GDM1 (cell line): ENCODE measurements around the gene HAUS7.
"Not testable (repeated sequence)": the region's sequence is repeated elsewhere in the genome, so short reads cannot be mapped to it uniquely, and the experiment has no call there.

Source experiments
- DNase-seq: peaks from one replicate; lab custom pipeline; 2025; lab: John Stamatoyannopoulos, UW

Gene HAUS7

DNA sequence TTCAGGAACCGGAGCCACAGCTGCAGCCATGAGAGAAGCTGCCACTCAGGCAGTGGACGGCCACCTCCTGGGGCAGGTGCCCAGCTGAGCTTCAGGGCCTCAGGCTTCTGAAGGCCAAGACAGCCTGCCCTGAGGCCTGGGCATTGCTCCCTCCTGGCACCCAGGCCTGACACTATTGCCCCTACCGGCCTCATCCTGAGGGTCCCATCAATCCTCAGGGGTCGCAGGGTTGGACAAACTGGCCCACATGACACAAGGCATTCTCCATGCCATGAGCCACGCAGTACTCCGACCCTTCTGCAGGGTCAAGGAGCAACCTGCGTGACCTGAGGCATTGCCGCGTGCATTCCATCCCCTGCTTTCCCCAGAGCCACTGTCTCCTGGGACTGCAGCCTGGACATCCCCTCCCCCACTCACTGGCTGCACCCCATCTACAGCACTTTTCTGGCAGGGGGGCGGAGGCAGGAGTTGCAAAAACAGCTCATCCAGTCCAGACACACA is 62.1 kb downstream of the HAUS7 start:
- no peak for DNase-seq

DNA sequence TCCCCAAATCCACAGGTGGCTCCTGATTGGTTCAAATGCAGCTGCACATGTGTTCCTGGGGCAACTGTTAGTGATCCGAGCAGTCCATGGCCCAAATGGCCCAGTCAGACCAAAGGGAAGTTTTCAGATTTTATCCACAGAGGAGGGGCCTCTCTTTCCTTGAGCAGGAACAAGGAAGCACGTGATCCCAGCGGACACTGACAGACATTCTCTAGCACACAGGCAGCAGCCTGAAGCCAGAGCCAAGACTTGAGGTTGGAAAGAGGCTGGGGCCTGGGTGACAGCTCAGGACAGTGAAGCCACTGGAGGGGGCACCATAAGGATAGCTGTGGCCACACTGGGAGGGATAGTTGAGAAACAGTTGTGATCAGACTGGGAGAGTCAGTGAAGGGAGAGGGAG is 62.6 kb downstream of the HAUS7 start:
- DNase-seq, result no peak

DNA sequence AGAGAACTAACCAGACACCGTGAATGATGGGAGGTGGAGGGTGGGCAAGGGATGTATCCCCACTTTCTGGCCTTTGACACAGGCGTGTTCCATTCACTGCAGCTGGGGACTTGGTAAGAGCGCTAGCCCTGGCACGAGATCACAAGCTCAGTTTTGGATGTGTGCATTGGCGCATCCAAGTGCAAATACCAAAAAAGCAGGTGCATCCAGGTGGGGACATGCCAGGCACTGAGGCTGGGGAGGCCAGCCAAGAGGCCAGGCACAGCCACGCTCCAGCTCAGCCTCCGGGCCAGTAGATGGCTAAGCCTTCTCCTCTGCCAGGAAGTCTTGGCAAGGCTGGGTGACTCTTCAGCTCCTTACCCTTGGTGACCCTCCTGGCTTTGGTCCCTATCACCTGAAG is 63.5 kb downstream of the HAUS7 start:
- DNase-seq, result no peak

DNA sequence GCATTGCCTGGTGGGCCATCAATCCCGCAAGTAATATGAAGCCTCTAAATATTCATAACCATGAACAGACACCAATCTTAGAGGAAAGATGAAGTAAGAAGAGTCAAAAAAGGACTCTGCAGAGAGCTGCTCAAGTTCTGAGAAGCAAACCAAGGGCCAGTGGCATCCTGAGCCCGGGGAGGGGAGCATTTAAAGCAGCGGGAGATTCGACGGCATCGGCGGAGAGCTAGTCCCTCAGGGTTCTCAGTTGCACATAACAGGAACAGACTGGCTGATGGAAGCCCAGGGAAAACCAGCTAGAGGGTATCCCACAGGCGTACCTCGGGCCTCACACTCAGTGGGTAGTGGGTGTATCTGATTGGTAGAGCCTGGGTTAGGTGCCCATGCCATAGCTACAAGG is 64.4 kb downstream of the HAUS7 start:
- DNase-seq, result no peak

DNA sequence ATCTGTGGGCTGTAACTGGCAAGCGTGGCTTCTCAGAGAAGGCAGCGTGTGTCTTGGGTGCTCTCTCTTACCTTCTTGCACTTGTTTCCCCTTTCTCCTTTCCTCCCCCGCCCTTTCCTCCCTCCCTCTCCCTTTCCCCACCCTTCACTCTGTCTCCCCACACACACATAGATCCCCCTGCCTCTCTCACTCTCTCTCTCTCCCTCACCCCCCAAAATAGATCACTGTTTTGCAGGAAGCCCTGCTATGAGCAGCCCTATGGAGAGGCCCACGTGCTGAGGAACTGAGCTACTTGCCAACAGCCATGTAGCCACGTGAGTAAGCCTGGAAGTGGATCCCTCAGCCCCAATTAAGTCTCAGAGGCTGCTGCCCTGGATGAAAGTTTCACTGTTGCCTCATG is 65.0 kb downstream of the HAUS7 start:
- no peak for DNase-seq

DNA sequence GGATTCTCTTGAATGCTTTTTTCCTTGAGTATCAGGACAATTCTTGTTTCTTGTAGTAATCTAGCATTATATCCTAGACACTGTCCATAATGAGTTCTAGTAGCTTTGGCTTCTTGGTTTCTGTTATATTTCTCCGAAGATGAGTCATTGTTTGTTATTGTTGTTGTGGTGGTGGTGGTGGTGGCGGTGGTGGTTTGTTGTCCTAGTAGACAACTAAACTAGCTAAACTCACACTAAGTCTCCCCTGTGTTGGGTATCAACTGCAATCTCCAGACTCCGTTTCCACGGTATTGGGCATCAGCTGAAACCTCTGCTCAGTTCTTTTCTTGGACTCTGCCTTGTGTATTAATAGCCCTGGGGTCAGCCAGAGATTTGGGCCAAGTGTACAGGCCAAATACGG is 66.0 kb downstream of the HAUS7 start:
- DNase-seq, result not testable (repeated sequence)

DNA sequence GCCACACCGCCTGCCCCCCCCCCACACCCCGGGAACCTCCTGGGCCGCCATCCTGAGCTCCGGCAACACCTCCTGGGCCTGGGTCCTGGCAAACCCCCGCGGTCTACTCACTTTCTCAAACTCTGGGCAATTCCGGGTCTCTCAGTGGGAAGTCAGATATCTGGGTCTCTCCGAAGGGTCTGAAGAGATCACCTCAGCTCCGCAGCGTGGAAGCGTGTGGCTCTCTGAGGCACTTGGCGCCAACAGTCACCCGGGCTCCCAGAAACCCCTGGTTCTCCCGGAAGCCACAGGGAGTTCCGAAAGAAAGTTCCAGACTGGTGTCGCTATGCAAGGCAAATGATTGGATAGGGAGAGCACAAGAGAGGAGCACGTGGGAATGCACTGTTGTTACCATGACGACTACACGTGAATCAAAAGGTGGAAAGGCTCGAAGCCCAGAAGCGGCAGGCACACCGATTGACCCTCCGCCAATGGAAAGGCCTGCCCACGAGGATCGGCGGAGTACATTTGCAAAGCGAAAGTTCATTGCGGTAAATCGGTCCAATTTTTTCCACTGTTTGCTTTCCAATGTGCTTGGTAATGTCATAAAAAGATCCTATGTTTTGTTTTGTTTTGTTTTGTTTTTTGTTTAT is 69.1 kb downstream of the HAUS7 start, which contains the start of gene PNMA6E:
PNMA6E (minus strand) TSS at position 218 of the 632 bp plus-strand sequence. CDS start 2,501 bp downstream, outside the sequence.
- DNase-seq, result no peak

DNA sequence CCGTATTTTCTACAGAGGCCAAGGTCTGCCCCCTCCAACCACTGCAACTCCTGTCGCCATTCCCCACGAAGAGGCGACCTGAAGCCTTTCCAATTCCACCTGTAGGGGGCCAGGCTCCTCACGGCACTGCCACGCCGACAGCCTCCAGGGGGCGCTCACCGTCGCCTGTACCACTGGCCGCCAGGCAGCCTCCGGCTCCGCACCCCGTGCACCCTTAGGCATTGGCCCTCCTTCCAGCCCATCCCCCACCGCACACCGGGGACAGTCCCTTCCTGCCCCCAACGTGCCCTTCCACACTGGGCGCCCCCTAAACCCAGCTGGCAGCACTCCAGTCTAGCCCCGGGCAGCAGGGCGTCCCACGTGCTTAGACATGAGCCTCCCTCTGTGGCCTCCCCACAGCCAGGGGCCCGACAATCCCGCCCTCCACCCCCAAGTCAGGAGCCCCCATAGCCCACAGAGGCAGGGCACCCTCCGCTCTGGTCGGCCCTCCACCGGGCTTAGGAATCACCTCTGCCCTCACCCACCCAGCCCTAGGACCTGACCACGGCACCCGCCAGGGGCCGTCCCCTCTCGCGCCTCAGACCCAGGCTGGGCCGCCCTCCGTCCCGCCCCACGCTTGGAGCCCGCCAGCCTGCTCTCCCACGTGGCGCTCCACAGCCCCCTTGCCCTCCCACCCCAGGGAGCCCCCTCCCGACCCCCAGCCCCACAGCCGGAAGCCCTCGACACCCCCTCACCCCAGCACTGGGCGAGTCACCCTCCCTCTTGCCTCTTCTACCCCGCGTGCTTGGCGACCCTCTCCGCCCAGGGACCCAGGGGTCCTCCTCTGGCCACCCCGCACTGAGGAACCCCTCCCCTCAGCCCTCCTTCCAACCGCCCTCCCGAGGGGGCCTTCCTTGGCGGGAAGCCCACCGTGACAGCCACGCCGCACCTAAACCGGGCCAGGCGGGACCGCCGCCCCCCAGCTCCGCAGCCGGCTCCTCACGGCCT is 69.9 kb downstream of the HAUS7 start:
- no peak for DNase-seq

DNA sequence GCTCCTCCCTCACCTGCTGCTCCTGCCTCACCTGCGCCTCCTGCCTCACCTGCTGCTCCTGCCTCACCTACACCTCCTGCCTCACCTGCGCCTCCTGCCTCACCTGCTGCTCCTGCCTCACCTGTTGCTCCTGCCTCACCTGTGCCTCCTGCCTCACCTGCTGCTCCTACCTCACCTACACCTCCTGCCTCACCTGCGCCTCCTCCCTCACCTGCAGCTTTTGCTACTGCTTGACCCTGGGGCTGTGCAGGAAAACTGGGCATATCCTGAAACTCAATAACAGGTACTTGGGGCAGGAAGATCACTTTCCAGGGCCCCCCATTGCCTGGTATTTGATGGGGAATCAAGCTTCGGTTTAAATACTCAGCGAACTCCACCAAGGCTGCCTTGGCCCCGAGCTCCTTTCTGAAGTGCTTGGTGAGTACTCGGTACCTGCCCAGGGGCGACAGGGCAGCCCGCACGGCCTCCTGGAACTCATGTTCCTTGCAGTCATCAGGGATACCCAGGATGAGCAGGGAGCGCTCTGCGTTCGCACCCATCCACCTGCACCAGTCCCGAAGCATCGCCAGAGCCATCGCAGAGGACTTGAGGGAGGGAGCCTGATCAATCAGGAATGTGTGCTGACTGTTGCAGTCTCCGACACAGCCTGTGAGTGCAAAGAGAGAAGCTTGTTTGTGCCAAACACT is 72.0 kb downstream of the HAUS7 start:
- no peak for DNase-seq
